Measurements from ENCODE around the gene SLC2A4RG. TPM values are rescaled to one million over a fixed set of nuclear protein-coding genes. Genes with fewer than 3 reads are reported as not detected.
A peak's percentile ranks its signal among the peaks of the same experiment; 100 is the strongest.

Gene SLC2A4RG
- total and polyA plus RNA-seq, 2 of the 13 experiments (the other 11 are each of a cell fraction or from before 2014, with no cell fraction given): 91.4 to 95.9 TPM

GRCh38 chr20:63707558-63708300 lies 31.8 kb upstream of the SLC2A4RG start, which contains the start of the genes ARFRP1 and ZGPAT (continued):
- TF ChIP-seq E2F5 (CRISPR knock-in tag; conservative IDR thresholded peaks at IDR 0.05) (peak; percentile 95), ELK4 (CRISPR knock-in tag; IDR thresholded peaks at IDR 0.05; ENCODE audit: borderline replicate concordance) (peak; percentile 67; the same call in 1 of the 2 replicates), PITX1 (CRISPR knock-in tag; IDR thresholded peaks at IDR 0.05) (no peak; the same call in 1 of the 2 replicates), MTA3 (CRISPR knock-in tag; IDR thresholded peaks at IDR 0.05) (peak; percentile 75; the same call in 1 of the 2 replicates), ZNF362 (CRISPR knock-in tag; IDR thresholded peaks at IDR 0.05; ENCODE audit: borderline replicate concordance) (peak; percentile 71; the same call in 1 of the 2 replicates), ATF2 (CRISPR knock-in tag; IDR thresholded peaks at IDR 0.05) (peak; percentile 94), KDM4B (CRISPR knock-in tag; IDR thresholded peaks at IDR 0.05) (no peak), ZBTB7B (CRISPR knock-in tag; IDR thresholded peaks at IDR 0.05) (peak; percentile 88), ZNF530 (CRISPR knock-in tag; IDR thresholded peaks at IDR 0.05; ENCODE audit: low read depth) (0 out of 2 replicates have a peak, but pooled peaks have one; percentile 87), U2AF1 (optimal IDR thresholded peaks at IDR 0.05; ENCODE audit: low read depth, low read length) (no peak), THYN1 (CRISPR knock-in tag; IDR thresholded peaks at IDR 0.05; ENCODE audit: borderline replicate concordance, low read depth) (peak; percentile 95; the same call in 1 of the 2 replicates), HOXA3 (CRISPR knock-in tag; IDR thresholded peaks at IDR 0.05) (peak; percentile 98), RBAK (CRISPR knock-in tag; IDR thresholded peaks at IDR 0.05) (no peak), HMGA1 (CRISPR knock-in tag; conservative IDR thresholded peaks at IDR 0.05) (no peak), ETS1 (CRISPR knock-in tag; IDR thresholded peaks at IDR 0.05) (peak; percentile 94), ELF3 (CRISPR knock-in tag; IDR thresholded peaks at IDR 0.05) (peak; percentile 95), HCFC1 (IDR thresholded peaks at IDR 0.05; ENCODE audit: low read depth, low read length) (peak; percentile 85), KLF11 (CRISPR knock-in tag; IDR thresholded peaks at IDR 0.05) (no peak), PBX3 (CRISPR knock-in tag; IDR thresholded peaks at IDR 0.05; ENCODE audit: borderline replicate concordance) (0 out of 2 replicates have a peak, but pooled peaks have one; percentile 19), ZNF747 (CRISPR knock-in tag; IDR thresholded peaks at IDR 0.05; ENCODE audit: borderline replicate concordance) (peak; percentile 96), TSC22D2 (CRISPR knock-in tag; IDR thresholded peaks at IDR 0.05; ENCODE audit: borderline replicate concordance) (peak; percentile 90; the same call in 1 of the 2 replicates), HDAC6 (IDR thresholded peaks at IDR 0.05; ENCODE audit: low read depth, low read length) (no peak), NCOA2 (CRISPR knock-in tag; IDR thresholded peaks at IDR 0.05) (peak; percentile 71; the same call in 1 of the 2 replicates)

Measured in HepG2 (cell line).